Erythroblast (primary cell): ENCODE measurements around the gene PROX1.

Source experiments
- GATA1 ChIP-seq: IDR thresholded peaks from 2 replicates; pipeline ENCODE4 v1.6.1; 2011; ENCODE audit warnings: low read depth, mild to moderate bottlenecking, control low read depth, low read length, moderate library complexity
- POLR2A ChIP-seq: IDR thresholded peaks from 2 replicates; pipeline ENCODE4 v1.6.1; 2011; ENCODE audit warnings: mild to moderate bottlenecking, low read length

DNA sequence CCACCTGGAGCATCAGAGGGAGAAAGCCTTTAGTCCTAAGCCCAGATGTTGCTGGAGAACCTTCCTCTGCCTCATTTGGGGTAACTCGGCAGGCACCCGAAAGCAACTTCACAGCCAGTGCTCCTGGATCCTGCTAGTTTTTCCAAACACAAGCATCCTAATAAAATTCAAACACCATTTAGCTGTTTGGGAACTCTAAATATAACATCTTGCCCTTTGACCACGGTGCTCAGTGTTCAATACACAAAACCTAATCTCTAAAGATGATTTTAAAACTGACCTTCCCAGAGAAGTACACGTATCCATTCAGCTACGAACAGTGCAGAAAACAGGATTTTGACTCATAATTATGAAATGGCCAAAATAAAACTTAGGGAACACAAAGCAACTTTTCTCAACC, 40.3 kb downstream of the PROX1 start:
- TF ChIP-seq POLR2A: no peak
- TF ChIP-seq GATA1: no peak
